NCI-H2029 treated with DMSO at 0.1 percent for 48 hours (cell line): ENCODE measurements around the gene SLC25A11.

Experiments used
- DNase-seq: peaks from one replicate; lab custom pipeline; 2025; lab: John Stamatoyannopoulos, UW

SLC25A11 gene

DNA sequence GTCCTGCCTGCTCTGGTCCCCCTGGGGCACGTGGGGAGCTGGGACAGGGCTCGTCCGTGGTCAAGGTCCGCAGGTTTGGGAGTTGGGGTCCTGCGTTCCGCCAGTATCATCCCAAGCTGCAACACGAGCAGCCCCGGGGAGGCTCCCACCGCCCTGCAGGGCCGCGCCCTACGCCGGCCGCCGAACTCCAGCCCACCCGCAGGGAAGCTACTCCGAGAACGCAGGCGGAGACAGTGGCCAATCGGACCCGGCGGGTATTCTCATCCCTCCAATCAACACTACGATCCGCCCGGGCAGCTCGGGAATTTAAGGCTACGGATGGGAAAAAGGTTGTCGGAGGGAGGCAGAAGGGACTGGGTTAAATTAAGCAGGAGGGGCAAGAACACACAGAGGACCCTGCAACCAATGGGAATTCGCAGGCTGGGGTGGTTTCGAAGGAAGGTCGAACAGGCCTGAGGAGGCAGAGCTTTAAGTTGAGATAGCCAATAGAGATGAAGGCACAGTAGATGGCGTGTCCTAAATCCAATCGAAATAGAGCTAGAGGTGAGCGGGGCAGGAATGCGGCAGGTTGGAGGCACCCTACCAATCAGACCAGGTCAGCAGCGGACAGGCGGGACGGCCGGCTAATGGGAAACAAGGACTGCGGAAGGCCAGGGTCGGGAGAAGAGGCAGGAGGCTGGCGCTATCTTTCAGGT, 27.1 kb upstream of the SLC25A11 start:
- peak; percentile 93 for DNase-seq

DNA sequence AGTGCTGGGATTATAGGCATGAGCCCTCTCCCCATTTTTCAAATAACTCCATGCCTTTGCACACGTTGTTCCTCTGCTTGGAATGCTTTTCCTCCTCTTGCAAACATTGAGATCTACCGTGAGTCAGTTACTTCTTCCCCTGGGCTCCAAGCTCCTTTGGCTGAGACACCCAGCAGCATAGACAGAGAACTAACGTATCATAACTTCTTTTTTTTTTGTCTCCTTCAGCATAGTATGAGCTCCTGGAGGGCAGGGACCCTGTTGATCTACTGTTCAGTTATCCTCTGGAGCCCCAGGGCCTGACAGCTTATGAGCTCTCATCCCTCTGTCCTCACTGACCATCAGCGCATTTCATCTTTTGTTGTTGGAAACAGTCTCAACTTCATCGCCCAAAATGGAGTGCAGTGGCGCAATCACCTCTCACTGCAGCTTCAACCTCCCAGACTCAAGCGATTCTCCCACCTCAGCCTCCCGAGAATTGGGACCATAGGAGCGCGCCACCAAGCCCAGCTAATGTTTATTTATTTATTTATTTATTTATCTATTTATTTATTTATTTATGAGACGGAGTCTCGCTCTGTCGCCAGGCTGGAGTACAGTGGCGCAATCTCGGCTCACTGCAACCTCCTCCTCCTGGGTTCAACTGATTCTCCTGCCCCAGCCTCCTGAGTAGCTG, 25.6 kb upstream of the SLC25A11 start:
- no peak for DNase-seq

GRCh38 chr17:4960279-4960922, 20.6 kb upstream of the SLC25A11 start:
- DNase-seq, result no peak

DNA sequence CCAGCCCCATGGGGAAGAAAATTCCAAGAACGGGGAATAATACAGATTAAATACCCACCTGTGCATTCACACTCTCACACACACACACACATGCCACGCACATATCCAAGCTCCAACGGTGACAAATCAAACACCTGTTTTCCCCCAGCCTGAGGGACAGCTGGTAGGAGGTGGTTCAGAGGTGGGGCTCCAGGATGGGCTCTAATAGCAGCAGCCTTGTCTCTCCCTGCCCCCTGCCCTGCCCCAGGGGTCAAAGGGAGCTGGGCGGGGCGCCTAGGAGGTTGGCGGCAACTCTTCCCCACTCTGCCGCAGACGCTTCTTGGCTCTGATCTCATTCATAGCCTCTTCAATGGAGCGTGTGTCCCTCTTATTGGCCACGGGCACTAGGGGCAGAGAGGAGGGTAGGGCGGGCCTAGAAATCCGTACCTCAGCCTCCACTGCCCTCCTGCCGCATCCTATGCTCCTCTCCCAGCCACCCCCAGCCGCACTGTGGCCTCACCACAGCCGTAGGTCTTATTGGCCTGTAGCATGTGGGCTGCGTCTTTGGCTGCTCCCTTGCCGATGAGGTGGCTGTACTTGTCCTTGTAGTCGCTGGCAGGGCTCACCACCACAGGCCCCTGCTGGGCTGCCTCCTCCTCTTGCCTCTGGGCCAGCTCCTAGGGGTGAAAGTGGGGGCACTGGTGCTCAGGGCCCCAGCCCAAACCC, 19.6 kb upstream of the SLC25A11 start:
- DNase-seq, result no peak

- no peak for DNase-seq
These were observed 18.3 kb upstream of the SLC25A11 start for GRCh38 chr17:4958102-4958501.

- DNase-seq, result no peak
These were observed 16.7 kb upstream of the SLC25A11 start for GRCh38 chr17:4956493-4957061.

DNA sequence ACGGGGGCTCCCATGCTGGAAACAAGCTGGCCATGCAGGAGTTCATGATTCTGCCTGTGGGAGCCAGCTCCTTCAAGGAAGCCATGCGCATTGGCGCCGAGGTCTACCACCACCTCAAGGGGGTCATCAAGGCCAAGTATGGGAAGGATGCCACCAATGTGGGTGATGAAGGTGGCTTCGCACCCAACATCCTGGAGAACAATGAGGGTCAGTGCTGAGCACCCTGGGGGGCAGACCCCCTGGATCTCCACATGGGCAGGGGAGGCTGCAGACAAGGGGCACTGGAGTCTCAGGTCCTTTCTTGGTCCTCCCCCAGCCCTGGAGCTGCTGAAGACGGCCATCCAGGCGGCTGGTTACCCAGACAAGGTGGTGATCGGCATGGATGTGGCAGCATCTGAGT, 15.2 kb upstream of the SLC25A11 start:
- no peak for DNase-seq

GRCh38 chr17:4953451-4953961, 13.7 kb upstream of the SLC25A11 start:
- DNase-seq, result no peak

- no peak for DNase-seq
These were observed 11.6 kb upstream of the SLC25A11 start for GRCh38 chr17:4951486-4951885.

DNA sequence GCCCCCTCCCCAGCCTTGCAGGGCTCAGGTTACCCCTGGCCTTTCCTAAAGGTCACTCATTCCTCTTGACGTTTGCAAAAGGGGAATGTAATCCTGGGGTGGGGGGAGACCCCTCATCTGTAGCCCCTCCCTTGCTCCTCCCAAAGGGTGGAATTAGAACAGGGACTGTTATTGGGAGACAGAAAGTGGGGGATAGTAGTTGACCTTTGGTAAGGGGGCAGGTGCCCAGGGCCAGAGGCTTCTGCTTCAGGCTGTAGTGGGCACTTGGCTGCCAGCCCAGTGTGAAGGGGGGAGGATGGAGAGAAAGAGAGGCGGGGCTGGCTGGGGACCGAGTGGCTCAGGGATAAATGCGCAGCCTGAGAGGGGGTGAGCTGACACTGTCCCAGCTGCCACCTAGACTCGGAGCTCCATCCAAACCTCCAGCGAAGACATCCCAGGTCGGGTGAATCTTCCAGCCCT, 10.9 kb upstream of the SLC25A11 start, which contains the start of gene ENO3:
ENO3 (plus strand) TSS at position 374 of the 459 bp plus-strand sequence. CDS start 711 bp downstream, outside the sequence.
- DNase-seq, result no peak

DNA sequence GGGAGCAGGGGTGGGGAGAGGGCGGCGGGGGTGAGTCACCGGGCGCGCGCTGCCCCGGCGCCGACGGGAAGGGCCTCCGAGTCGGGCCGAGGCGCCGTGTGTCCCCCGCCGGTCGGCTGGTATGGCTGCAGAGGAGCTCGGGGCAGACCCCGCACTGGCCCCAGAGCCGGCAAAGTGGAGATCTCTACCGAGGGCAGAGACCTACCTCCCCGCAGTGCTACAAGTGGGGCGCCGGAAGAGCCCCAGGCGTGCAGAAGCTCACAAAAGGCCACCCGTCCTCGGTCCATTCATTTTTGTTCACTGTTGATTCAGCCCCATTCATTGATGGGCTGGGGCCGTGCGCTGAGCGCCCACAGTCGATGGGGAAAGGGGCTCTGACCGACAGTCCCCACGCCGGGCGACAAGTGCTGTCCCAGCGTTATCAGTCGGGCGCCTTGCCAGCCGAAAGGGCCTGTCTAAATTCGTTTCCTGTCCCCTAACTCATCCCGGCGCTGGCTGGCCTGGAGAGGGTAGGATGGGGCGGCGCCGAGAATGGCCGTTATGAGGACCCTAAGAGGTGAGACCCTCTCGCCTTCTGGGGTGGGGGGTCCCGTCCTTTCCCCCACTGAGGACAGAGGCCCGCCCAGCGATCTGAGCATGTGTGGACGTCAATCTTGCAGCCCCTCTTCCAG, 10.4 kb upstream of the SLC25A11 start:
- no peak for DNase-seq

- no peak for DNase-seq
These were observed 9.7 kb upstream of the SLC25A11 start for GRCh38 chr17:4949321-4950074.

GRCh38 chr17:4948931-4949320, 9.1 kb upstream of the SLC25A11 start:
- DNase-seq, result no peak

- DNase-seq, result no peak
These were observed 8.5 kb upstream of the SLC25A11 start, which contains the start of gene PFN1 for GRCh38 chr17:4948166-4948930. PFN1 (minus strand) TSS chr17:4948530; CDS start chr17:4948394, 136 bp downstream.

GRCh38 chr17:4947411-4948165, 7.7 kb upstream of the SLC25A11 start:
- no peak for DNase-seq

DNA sequence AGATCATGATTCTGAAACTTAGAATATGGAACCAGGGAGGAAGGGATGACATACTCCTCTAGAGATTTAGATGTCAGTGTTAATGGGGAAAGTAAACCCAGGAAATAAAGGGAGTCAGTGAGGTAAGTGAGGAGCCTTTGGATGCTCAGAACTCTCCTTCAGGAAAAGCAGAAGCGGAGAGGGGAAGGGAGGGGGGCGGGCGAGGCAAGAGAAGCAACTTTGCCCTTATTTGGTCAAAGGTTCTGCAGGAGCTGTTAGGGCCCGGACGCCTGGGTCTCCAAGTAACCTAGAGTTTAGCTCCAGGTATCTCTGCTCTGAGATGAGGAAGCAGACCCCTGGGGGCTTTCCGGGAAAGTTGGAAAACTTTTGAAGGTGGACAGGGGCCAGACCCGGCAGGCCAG, 7.2 kb upstream of the SLC25A11 start:
- no peak for DNase-seq

GRCh38 chr17:4946312-4946976, 6.6 kb upstream of the SLC25A11 start:
- no peak for DNase-seq

GRCh38 chr17:4945944-4946280, 6.1 kb upstream of the SLC25A11 start:
- no peak for DNase-seq
